Ammon's horn (tissue), 1 donor: Measurements from ENCODE around the gene ANKRD13A.
A peak's percentile ranks its signal among the peaks of the same experiment; 100 is the strongest.
"Not testable (repeated sequence)": the region's sequence is repeated elsewhere in the genome, so short reads cannot be mapped to it uniquely, and the experiment has no call there.

Experiments used
- DNase-seq: peaks from one replicate; pipeline ENCODE4 v3.0.0-alpha.2; 2016; ENCODE audit warnings: low spot score

Gene ANKRD13A

GRCh38 chr12:110079477-110080400 is 80.5 kb downstream of the ANKRD13A start:
- DNase-seq: peak; percentile 95

DNA sequence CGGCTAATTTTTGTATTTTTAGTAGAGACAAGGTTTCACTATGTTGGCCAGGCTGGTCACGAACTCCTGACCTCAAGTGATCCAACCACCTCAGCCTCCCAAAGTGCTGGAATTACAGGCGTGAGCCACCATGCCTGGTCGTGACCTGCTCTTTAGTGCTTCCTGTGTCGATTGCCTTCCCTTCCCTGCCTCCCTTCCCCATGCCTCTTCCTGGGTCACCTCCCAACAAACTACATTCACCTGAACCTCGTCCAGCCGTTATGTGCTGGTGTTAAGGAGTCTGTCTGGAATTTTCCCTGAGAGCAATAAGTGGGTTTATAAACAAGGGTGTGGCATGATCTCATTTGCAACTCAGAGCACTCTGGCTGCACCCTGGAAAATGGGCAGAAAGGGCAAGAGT is 81.2 kb downstream of the ANKRD13A start:
- no peak for DNase-seq

DNA sequence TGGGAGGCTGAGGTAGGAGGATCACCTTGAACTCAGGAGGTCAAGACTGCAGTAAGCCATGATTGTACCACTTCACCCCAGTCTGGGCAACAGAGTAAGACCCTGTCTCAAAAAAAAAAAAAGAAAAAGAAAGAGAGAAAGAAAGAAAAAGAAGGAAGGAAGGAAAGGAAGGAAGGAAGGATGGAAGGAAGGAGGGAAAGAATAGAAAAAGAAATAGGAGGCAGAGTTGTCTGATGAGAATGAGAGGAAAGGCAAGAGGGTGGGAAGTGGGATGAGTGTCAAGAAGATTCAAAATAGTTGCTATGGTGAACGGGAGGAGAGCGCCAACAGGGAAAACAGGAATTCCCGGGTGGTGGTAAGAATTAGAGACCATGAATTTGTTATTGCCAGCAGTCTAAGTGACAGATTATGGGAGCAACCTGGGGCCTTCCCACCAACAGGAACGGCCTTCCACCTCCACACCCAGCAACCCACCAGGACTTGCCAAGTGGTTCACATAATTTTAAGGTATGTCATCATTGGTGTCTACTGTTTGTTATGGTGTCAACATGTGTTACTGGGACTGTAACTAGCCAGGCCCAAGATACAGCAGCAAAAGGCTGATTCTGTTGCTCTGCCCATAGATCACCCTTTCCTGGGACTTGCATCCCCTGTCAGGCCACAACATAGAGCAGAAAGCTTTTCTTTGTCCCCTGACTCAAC is 85.2 kb downstream of the ANKRD13A start:
- no peak for DNase-seq

DNA sequence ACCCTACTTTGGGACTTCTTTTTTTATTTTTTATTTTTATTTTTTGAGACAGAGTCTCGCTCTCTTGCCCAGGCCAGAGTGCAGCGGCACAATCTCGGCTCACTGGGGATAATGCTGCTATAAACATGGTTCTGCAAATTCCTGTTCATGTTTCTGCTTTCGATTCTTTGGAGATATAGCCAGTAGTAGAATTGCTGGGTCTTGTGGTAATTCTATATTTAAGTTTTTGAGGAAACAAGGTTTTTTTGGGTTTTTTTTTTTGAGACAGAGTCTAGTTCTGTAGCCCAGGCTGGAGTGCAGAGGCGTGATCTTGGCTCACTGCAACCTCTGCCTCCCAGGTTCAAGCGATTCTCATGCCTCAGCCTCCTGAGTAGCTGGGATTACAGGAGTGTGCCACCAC is 89.0 kb downstream of the ANKRD13A start:
- not testable (repeated sequence) for DNase-seq

DNA sequence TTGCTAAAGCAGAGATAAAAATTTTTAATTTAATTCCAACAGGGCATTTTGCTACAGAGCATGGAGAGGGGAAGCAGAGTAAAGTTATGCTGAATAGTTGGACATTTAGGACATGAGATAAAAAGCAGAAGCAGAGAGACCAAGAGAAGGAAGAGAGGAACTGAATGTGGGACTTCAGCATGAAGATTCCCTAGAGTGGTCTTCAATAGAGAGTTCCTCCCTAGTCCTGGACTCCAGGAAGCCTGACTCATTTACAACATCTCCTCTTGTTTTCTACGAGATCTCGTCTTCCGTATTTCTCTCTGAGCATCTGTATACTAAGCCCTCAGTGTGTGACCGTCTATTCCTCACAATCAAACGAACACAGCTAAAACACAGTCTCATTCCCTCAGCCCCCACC is 89.7 kb downstream of the ANKRD13A start:
- DNase-seq: peak; percentile 61
